IPS-15b (cell line): ENCODE results near the gene AIFM2.

Experiments
- H3K27me3 ChIP-seq: one replicate; pipeline ENCODE4 v1.6.1; 2013; ENCODE audit warnings: low read length; ENCODE audit not compliant: control insufficient read depth, insufficient read depth
- H3K36me3 ChIP-seq: one replicate; pipeline ENCODE4 v1.6.1; 2013; ENCODE audit warnings: low read length; ENCODE audit not compliant: control insufficient read depth, insufficient read depth
- H3K4me1 ChIP-seq: one replicate; pipeline ENCODE4 v1.6.1; 2013; ENCODE audit warnings: mild to moderate bottlenecking, low read length; ENCODE audit not compliant: control insufficient read depth, insufficient read depth
- H3K4me3 ChIP-seq: one replicate; pipeline ENCODE4 v1.5.1; 2013; ENCODE audit warnings: low read depth, low read length
- H3K9ac ChIP-seq: one replicate; pipeline ENCODE4 v1.6.1; 2013; ENCODE audit warnings: low read depth, mild to moderate bottlenecking, low read length
- H3K9me3 ChIP-seq: one replicate; pipeline ENCODE4 v1.6.1; 2013; ENCODE audit warnings: mild to moderate bottlenecking, low read length; ENCODE audit not compliant: control insufficient read depth, insufficient read depth

The AIFM2 gene

GRCh38 chr10:70064486-70064885 lies 68.1 kb downstream of the AIFM2 start:
- Histone ChIP-seq H3K36me3 (no peaks in the 10 kb centered on the region), H3K27me3 (no peaks in the 10 kb centered on the region)

GRCh38 chr10:70063418-70064098 lies 69.1 kb downstream of the AIFM2 start:
- no peaks in the 10 kb centered on the region for H3K27me3 ChIP-seq
- no peaks in the 10 kb centered on the region for H3K36me3 ChIP-seq
- H3K4me3 ChIP-seq, result no peak overlapping the region
- H3K9ac ChIP-seq, result no peak overlapping the region
- no peaks in the 10 kb centered on the region for H3K4me1 ChIP-seq
- no peaks in the 10 kb centered on the region for H3K9me3 ChIP-seq

More at GRCh38 chr10:70064486-70064885, 68.1 kb downstream of the AIFM2 start:
- H3K4me1 ChIP-seq, result no peaks in the 10 kb centered on the region
- H3K4me3 ChIP-seq, result no peak overlapping the region
- H3K9me3 ChIP-seq, result no peaks in the 10 kb centered on the region
- no peak overlapping the region for H3K9ac ChIP-seq
